Measurements from ENCODE around the gene CREB5.

DNA sequence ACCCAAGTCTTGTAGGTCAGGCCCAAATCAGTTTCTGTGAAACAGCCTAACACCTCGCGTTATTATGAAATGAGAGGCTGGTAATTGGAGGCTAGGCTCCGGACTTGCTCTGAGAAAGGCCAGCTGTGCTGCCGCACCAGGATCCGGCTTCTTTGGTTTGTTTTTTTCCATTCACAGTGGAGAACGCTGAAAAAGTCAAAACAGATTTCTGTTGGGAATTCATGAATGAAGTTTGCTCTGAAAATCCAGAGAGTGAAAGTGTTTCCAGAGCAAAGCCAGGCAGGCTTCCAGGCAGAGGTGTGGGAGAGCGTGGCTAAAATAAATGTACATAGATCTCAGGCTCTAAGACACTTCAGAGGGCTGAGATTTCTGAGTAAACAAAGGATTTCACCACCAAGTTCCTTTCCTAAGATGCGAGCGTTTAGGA lies 305.8 kb downstream of the CREB5 start:
- TF ChIP-seq POLR2A (IDR thresholded peaks at IDR 0.05) (no peak), EP300 (IDR thresholded peaks at IDR 0.05) (no peak), CTCF (IDR thresholded peaks at IDR 0.05) (no peak)
